ENCODE measurements around the gene TGFBR3. TPM values are rescaled to one million over a fixed set of nuclear protein-coding genes. Genes with fewer than 3 reads are reported as not detected.

Gene TGFBR3
- total and polyA plus RNA-seq, 2 of the 13 experiments (the other 11 are each of a cell fraction or from before 2014, with no cell fraction given): 76.5 to 195 TPM

DNA sequence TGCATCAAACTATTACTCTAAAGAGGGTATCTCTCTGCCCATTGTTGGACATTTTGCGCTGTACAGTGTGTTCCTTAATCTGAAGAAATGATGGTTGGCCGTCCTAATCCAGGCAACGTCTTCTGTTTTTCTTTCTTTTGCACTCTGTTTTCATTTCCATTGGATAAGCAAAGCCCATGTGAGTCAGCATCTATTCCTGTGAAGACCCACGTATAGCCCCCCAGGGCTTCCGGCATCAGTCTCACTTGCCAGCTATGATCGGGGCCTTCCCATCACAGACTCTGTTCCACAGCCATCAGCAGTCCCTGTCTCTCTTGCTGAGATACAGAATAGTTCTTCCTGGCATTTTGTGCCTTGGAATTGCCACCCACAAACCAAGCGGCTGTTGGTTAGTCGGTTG lies 34.0 kb upstream of the TGFBR3 start (continued):
- TF ChIP-seq, protein P1, sequence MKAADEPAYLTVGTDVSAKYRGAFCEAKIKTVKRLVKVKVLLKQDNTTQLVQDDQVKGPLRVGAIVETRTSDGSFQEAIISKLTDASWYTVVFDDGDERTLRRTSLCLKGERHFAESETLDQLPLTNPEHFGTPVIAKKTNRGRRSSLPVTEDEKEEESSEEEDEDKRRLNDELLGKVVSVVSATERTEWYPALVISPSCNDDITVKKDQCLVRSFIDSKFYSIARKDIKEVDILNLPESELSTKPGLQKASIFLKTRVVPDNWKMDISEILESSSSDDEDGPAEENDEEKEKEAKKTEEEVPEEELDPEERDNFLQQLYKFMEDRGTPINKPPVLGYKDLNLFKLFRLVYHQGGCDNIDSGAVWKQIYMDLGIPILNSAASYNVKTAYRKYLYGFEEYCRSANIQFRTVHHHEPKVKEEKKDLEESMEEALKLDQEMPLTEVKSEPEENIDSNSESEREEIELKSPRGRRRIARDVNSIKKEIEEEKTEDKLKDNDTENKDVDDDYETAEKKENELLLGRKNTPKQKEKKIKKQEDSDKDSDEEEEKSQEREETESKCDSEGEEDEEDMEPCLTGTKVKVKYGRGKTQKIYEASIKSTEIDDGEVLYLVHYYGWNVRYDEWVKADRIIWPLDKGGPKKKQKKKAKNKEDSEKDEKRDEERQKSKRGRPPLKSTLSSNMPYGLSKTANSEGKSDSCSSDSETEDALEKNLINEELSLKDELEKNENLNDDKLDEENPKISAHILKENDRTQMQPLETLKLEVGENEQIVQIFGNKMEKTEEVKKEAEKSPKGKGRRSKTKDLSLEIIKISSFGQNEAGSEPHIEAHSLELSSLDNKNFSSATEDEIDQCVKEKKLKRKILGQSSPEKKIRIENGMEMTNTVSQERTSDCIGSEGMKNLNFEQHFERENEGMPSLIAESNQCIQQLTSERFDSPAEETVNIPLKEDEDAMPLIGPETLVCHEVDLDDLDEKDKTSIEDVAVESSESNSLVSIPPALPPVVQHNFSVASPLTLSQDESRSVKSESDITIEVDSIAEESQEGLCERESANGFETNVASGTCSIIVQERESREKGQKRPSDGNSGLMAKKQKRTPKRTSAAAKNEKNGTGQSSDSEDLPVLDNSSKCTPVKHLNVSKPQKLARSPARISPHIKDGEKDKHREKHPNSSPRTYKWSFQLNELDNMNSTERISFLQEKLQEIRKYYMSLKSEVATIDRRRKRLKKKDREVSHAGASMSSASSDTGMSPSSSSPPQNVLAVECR (CRISPR knock-in tag; IDR thresholded peaks at IDR 0.05; ENCODE audit: borderline replicate concordance): no peak
- TF ChIP-seq PHF21A (CRISPR knock-in tag; IDR thresholded peaks at IDR 0.05) (no peak), SMARCE1 (IDR thresholded peaks at IDR 0.05; ENCODE audit: borderline replicate concordance) (no peak)
- TF ChIP-seq, protein P2, sequence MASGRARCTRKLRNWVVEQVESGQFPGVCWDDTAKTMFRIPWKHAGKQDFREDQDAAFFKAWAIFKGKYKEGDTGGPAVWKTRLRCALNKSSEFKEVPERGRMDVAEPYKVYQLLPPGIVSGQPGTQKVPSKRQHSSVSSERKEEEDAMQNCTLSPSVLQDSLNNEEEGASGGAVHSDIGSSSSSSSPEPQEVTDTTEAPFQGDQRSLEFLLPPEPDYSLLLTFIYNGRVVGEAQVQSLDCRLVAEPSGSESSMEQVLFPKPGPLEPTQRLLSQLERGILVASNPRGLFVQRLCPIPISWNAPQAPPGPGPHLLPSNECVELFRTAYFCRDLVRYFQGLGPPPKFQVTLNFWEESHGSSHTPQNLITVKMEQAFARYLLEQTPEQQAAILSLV (CRISPR knock-in tag; IDR thresholded peaks at IDR 0.05; ENCODE audit: borderline replicate concordance): no peak

DNA sequence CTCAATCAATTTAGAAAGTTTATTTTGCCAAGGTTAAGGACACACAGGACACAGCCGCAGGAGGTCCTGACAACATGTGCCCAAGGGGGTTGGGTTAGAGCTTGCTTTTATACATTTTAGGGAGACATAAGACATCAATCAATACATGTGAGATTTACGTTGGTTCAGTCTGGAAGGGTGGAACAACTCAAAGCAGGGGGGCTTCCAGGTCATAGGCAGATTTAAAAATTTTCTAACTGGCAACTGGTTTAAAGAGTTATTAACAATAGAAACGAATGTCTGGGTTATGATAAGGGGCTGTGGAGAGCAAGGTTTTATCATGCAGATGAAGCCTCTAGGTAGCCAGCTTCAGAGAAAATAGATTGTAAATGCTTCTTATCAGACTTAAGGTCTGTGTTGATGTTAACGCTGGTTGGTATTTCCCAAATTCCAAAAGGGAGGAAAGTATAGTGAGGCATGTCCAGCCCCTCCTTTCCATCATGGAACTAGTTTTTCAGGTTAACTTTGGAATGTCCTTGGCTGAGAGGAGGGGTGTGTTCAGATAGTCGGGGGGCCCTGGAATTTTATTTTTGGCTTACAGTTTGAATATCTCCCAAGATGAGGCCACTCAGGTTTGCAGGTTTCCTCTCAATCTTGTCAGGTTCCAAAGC lies 31.0 kb upstream of the TGFBR3 start:
- POLR2A ChIA-PET: no interaction called here
- no peak for TF ChIP-seq ZZZ3 (CRISPR knock-in tag; IDR thresholded peaks at IDR 0.05; ENCODE audit: borderline replicate concordance)
- no peak for TF ChIP-seq ARNT2 (CRISPR knock-in tag; IDR thresholded peaks at IDR 0.05; ENCODE audit: low read depth)
- no peak for TF ChIP-seq CENPT (CRISPR knock-in tag; IDR thresholded peaks at IDR 0.05; ENCODE audit: low read depth)
- TF ChIP-seq ZBTB1 (CRISPR knock-in tag; IDR thresholded peaks at IDR 0.05; ENCODE audit: borderline replicate concordance): no peak
- no peak for TF ChIP-seq MEF2D (CRISPR knock-in tag; IDR thresholded peaks at IDR 0.05)
- TF ChIP-seq, protein P2 (CRISPR knock-in tag; IDR thresholded peaks at IDR 0.05; ENCODE audit: borderline replicate concordance): no peak
- no peak for TF ChIP-seq MAFK (conservative IDR thresholded peaks at IDR 0.05 in 1 of 2, IDR thresholded peaks at IDR 0.05 in 1 of 2; ENCODE audit: low read length in 2 of 2)
- TF ChIP-seq ZNF552 (CRISPR knock-in tag; IDR thresholded peaks at IDR 0.05; ENCODE audit: borderline replicate concordance): no peak
- TF ChIP-seq ZNF672 (CRISPR knock-in tag; IDR thresholded peaks at IDR 0.05): no peak
- TF ChIP-seq SP1 (IDR thresholded peaks at IDR 0.05): no peak
- no peak for TF ChIP-seq SP1 (CRISPR knock-in tag; IDR thresholded peaks at IDR 0.05)
- TF ChIP-seq ZSCAN31 (CRISPR knock-in tag; IDR thresholded peaks at IDR 0.05; ENCODE audit: low read depth): no peak

More for the DNA sequence above, 31.0 kb upstream of the TGFBR3 start:
- no peak for FAIRE-seq
- 12% methylated on average over 5 of the region's 5 CpGs for WGBS (ENCODE audit: low lambda C conversion rate)
- no peak for DNase-seq (ENCODE audit: low spot score)
- no peaks in the 10 kb centered on the region for H3K9me3 ChIP-seq (ENCODE audit: low read length)
- H3K4me2 ChIP-seq (ENCODE audit: low read depth, low read length): no peak overlapping the region
- CTCF ChIA-PET (ENCODE audit: low intra/inter-chr PET ratio, low total read pairs): no interaction called here
- H3K27me3 ChIP-seq (ENCODE audit: control insufficient read depth in 1 of 2, insufficient read depth in 2 of 2, low read length in 2 of 2): no peaks in the 10 kb centered on the region; a peak in 1 of 5 replicates
- ATAC-seq: no peak
- H3K9ac ChIP-seq (ENCODE audit: insufficient read depth, low read depth, low read length): no peak overlapping the region
- no peak overlapping the region for H3K27ac ChIP-seq (ENCODE audit: extremely low read length, insufficient read depth, low read length)
- H2AFZ ChIP-seq (ENCODE audit: low read length): no peak overlapping the region
- H3K4me3 ChIP-seq (replicated peaks in 1 of 3; ENCODE audit: insufficient read depth in 1 of 3, low read depth in 2 of 3, low read length in 3 of 3): no peak overlapping the region
- no TSS peak for BruUV-seq (replicated peaks)
- no peaks in the 10 kb centered on the region for H4K20me1 ChIP-seq (ENCODE audit: insufficient read depth, low read length)
- in situ Hi-C loops (cut with HindIII; ENCODE audit: extremely low pct_ligation_motif_present, low pct_unique_long_range_greater_than_20kb): no loop called here
- H3K36me3 ChIP-seq (replicated peaks in 1 of 2; ENCODE audit: control insufficient read depth in 1 of 2, insufficient read depth in 2 of 2, low read length in 2 of 2): no peaks in the 10 kb centered on the region
- peaks cover 26% of the 10 kb centered on the region for H3K4me1 ChIP-seq (ENCODE audit: insufficient read depth, low read length)
- intact Hi-C loops (cut with micrococcal nuclease; ENCODE audit: unreplicated experiment): no loop called here
- no peaks in the 10 kb centered on the region for H3K79me2 ChIP-seq (ENCODE audit: insufficient read depth, low read length)
